Measurements from ENCODE around the gene FCSK.

DNA sequence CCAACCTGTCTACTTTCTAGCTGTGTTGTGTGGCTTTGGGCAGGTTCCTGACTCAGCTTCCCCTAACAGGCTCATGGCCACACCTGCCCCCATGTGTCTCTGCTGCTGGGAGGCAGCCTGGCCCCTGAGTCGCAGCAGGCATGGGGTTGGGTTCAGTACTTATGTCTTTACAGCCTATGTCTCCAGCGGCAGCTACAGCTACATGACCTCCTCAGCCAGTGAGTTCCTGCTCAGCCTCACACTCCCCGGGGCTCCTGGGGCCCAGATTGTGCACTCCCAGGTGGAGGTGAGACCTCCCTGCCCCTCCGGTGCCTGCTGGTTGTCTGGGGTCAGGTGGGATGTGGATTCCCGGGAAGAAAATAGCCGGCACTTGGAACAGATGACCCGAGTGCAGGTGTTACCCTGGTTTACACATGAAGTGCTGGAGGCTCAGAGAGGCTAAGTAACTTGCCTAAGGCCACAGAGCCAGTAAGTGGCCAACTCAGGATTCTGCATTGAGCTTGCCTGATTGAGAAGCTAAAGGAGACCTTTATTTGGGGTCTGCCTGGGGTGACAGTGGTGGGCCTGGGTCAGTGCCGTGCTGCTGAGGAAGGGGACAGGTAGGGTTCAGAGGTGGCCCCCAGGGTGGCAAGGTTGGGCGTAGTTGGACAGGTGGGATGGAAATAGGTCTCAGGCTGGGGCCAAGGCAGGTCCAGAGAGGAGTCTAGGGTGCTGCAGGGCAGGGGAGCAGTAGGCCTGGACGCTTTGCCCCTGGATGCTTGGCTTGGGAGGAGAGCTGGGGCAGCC is 15.9 kb downstream of the FCSK start:
- TF ChIP-seq, protein P1, sequence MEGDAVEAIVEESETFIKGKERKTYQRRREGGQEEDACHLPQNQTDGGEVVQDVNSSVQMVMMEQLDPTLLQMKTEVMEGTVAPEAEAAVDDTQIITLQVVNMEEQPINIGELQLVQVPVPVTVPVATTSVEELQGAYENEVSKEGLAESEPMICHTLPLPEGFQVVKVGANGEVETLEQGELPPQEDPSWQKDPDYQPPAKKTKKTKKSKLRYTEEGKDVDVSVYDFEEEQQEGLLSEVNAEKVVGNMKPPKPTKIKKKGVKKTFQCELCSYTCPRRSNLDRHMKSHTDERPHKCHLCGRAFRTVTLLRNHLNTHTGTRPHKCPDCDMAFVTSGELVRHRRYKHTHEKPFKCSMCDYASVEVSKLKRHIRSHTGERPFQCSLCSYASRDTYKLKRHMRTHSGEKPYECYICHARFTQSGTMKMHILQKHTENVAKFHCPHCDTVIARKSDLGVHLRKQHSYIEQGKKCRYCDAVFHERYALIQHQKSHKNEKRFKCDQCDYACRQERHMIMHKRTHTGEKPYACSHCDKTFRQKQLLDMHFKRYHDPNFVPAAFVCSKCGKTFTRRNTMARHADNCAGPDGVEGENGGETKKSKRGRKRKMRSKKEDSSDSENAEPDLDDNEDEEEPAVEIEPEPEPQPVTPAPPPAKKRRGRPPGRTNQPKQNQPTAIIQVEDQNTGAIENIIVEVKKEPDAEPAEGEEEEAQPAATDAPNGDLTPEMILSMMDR (conservative IDR thresholded peaks at IDR 0.05; ENCODE audit: low read depth, low read length), result no peak
- TF ChIP-seq EZH2 (IDR thresholded peaks at IDR 0.05; ENCODE audit: borderline replicate concordance, low read depth, low read length, poor library complexity, severe bottlenecking), result no peak

Data from A673 (cell line).